Measurements from ENCODE around the gene MTMR3. TPM values are rescaled to one million over a fixed set of nuclear protein-coding genes. Genes with fewer than 3 reads are reported as not detected.

The MTMR3 gene
- total RNA-seq, 1 donor from 2014 or later, result 36.9 TPM

DNA sequence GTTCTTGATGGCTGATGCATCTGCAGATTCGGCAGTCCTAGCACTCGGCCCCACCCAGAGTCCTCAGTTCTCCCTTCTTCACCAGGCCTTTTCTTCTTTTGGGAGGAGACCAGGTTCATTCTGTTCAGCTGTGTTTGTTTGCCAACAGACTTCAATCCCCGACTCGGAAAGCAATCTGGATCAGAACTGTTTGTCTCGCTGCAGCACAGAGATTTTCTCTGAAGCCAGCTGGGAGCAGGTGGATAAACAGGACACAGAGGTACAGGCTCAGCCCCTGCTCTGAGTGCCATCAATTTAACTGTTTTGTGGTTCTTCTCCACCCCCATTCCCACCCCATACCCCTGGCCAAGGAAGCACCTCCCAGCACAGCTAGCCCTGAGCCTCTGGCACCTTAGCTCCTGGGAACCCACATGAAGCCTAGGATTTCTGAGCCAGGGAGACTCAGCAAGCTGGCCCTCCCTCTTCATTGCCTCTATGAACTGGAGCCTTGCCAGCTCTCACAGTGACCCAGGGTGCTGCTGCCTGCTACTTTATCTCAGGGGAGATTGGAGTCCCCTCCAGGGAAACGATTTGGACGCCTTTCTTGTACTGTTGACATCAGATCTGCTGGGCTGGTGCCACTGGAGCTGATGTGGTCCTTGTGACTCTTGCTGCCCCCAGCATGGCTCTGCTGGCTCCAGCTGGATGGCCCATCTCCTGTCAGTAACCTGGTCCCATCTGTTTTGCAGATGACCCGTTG, 139.1 kb downstream of the MTMR3 start:
- Mint-ChIP-seq H3K9me3 (ENCODE audit: low read depth) (no peaks in the 10 kb centered on the region), H3K27ac (ENCODE audit: unreplicated experiment) (no peak overlapping the region), H3K4me3 (ENCODE audit: unreplicated experiment) (no peak overlapping the region), H3K36me3 (ENCODE audit: low read depth) (peaks cover 46% of the 10 kb centered on the region), H3K4me1 (ENCODE audit: low read depth) (no peaks in the 10 kb centered on the region), H3K27me3 (ENCODE audit: low read depth) (no peaks in the 10 kb centered on the region)
- TF ChIP-seq, protein P1, sequence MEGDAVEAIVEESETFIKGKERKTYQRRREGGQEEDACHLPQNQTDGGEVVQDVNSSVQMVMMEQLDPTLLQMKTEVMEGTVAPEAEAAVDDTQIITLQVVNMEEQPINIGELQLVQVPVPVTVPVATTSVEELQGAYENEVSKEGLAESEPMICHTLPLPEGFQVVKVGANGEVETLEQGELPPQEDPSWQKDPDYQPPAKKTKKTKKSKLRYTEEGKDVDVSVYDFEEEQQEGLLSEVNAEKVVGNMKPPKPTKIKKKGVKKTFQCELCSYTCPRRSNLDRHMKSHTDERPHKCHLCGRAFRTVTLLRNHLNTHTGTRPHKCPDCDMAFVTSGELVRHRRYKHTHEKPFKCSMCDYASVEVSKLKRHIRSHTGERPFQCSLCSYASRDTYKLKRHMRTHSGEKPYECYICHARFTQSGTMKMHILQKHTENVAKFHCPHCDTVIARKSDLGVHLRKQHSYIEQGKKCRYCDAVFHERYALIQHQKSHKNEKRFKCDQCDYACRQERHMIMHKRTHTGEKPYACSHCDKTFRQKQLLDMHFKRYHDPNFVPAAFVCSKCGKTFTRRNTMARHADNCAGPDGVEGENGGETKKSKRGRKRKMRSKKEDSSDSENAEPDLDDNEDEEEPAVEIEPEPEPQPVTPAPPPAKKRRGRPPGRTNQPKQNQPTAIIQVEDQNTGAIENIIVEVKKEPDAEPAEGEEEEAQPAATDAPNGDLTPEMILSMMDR (IDR thresholded peaks at IDR 0.05), result no peak
- DNase-seq (ENCODE audit: low spot score), result no peak

DNA sequence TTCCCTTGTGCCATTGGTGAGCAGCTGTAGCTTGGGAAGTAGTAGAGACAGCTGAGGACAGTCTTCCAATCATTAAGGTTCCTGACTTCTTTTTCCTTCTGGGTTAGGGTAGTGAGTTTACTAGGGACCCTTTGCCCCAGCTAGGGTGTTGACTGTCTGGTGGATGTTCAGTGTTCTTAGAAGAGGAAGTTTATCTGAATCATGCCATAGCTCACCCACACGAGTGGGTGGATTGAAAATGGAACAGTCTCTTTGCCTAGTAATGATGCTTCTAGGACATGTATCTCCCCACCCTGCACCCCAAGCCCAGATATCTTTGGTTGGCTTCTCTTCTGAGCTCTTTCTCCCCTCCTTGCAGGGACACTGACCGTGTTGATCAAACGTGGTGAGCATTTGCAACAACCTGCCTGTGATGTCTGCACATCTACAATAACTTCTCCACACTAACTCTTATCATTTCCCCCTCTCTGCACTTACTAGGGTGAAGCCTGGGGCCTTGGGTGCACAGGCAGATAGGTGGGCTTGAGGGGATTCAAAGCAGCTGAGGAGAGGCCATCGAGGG, 140.2 kb downstream of the MTMR3 start:
- Mint-ChIP-seq H3K4me3 (ENCODE audit: unreplicated experiment) (no peak overlapping the region), H3K9me3 (ENCODE audit: low read depth) (no peaks in the 10 kb centered on the region), H3K27ac (ENCODE audit: unreplicated experiment) (no peak overlapping the region), H3K36me3 (ENCODE audit: low read depth) (peaks cover 43% of the 10 kb centered on the region), H3K27me3 (ENCODE audit: low read depth) (no peaks in the 10 kb centered on the region), H3K4me1 (ENCODE audit: low read depth) (no peaks in the 10 kb centered on the region)
- DNase-seq (ENCODE audit: low spot score), result no peak
- TF ChIP-seq, protein P1 (IDR thresholded peaks at IDR 0.05), result no peak

DNA sequence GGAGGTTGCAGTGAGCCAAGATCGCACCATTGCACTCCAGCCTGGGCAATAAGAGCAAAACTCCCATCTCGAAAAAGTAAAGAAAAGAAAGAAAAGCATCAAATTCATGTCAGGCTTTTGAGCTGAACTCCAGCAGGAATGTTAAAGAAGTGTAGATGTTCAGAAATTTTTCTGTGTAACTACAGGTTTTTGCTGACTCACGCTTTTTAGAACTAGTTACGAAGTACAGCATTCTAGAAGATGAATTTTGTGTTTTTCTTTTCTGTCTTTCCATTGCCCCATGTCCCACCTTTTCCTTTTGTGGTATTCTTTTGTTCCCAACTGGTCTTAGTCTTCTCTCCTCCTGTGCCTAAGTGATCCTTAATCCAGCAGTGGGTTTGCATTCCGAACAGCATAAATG, 141.3 kb downstream of the MTMR3 start:
- no peaks in the 10 kb centered on the region for H3K4me1 Mint-ChIP-seq (ENCODE audit: low read depth)
- TF ChIP-seq, protein P1 (IDR thresholded peaks at IDR 0.05), result no peak
- H3K4me3 Mint-ChIP-seq (ENCODE audit: unreplicated experiment), result no peak overlapping the region
- no peaks in the 10 kb centered on the region for H3K9me3 Mint-ChIP-seq (ENCODE audit: low read depth)
- no peak overlapping the region for H3K27ac Mint-ChIP-seq (ENCODE audit: unreplicated experiment)
- H3K27me3 Mint-ChIP-seq (ENCODE audit: low read depth), result no peaks in the 10 kb centered on the region
- DNase-seq (ENCODE audit: low spot score), result no peak
- H3K36me3 Mint-ChIP-seq (ENCODE audit: low read depth), result peaks cover 41% of the 10 kb centered on the region

DNA sequence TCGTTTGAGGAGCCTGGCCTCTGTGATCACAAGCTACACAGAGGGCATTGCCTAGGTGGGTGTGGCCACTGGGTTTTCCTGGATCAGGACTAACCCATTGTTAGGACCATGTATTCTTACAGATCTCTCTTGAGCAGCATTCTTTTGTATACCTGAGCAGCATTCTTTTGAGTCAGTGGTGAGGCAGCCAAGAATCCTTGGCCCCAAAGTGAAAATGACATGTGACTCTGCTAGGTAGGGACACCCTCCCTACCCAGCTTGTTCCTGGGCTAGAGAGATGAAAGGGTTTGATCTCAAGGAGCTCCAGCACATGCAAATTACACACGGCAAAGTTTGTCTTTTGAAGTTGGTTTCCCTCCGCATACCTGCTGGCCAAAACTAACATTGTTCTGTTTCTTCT, 142.2 kb downstream of the MTMR3 start:
- no peaks in the 10 kb centered on the region for H3K4me1 Mint-ChIP-seq (ENCODE audit: low read depth)
- no peak overlapping the region for H3K27ac Mint-ChIP-seq (ENCODE audit: unreplicated experiment)
- no peak overlapping the region for H3K4me3 Mint-ChIP-seq (ENCODE audit: unreplicated experiment)
- peaks cover 37% of the 10 kb centered on the region for H3K36me3 Mint-ChIP-seq (ENCODE audit: low read depth)
- DNase-seq (ENCODE audit: low spot score), result no peak
- H3K27me3 Mint-ChIP-seq (ENCODE audit: low read depth), result no peaks in the 10 kb centered on the region
- TF ChIP-seq, protein P1 (IDR thresholded peaks at IDR 0.05), result no peak
- H3K9me3 Mint-ChIP-seq (ENCODE audit: low read depth), result no peaks in the 10 kb centered on the region

DNA sequence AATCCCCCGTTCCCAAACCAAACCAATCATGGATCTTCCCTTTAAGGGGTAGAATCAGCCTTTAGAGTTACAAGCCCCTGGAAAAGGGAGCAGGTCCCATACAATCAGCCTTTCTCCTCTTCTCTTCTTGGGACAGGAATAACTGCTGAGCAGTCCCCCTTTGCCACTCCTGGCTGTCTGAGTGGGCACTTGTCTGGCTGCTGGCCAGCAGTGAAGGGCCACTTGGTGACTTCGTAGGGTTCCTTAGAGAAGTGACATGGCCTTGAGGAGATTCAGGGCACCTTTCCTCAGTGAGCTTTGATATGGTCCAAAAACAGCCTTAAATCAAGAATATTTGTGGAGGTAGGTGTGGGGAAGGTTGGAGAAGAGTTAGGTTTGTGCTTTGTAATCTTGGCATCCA, 143.8 kb downstream of the MTMR3 start:
- Mint-ChIP-seq H3K36me3 (ENCODE audit: low read depth) (peaks cover 29% of the 10 kb centered on the region), H3K4me1 (ENCODE audit: low read depth) (no peaks in the 10 kb centered on the region), H3K27ac (ENCODE audit: unreplicated experiment) (no peak overlapping the region), H3K9me3 (ENCODE audit: low read depth) (no peaks in the 10 kb centered on the region), H3K4me3 (ENCODE audit: unreplicated experiment) (no peak overlapping the region), H3K27me3 (ENCODE audit: low read depth) (no peaks in the 10 kb centered on the region)
- no peak for DNase-seq (ENCODE audit: low spot score)
- TF ChIP-seq, protein P1 (IDR thresholded peaks at IDR 0.05), result no peak
